K562 (cell line): Measurements from ENCODE around the gene MED28. TPM values are rescaled to one million over a fixed set of nuclear protein-coding genes. Genes with fewer than 3 reads are reported as not detected.

ENCODE experiments used
- ATAC-seq: fragments of 200-7000 bp; cut with Tn5 transposase; 3 replicates; pipeline ENCODE4 v1.9.1; 2020; ENCODE audit warnings: moderate library complexity
- BruUV-seq: library from RNA; stranded (reverse); fragments of 400-500 nt; replicated peaks from 2 replicates; lab custom pipeline; 2021; lab: Mats Ljungman, UMichigan
- CTCF ChIA-PET: fragments of 300-600 bp; formaldehyde crosslinking; extraction: SDS; loops from one replicate; lab custom pipeline; 2021; ENCODE audit warnings: low intra/inter-chr PET ratio; lab: Yijun Ruan, JAX
- POLR2A ChIA-PET: fragments of 300-600, 350-650 bp; sonication (Branson Sonifier 250); formaldehyde crosslinking; extraction: SDS; loops from one replicate; lab custom pipeline; 2021; ENCODE audit warnings: antibody characterized with exemption, inconsistent platforms; lab: Yijun Ruan, JAX
- DNase-seq, 4 experiments: peaks; one replicate each; pipeline versions ENCODE4 v3.0.0 to v3.0.0-alpha.2; 2011 to 2018; ENCODE audit warnings: low spot score in 3 of 4, mixed read lengths in 3 of 4; ENCODE audit errors: extremely low read depth in 1 of 4
- FAIRE-seq: peaks from 2 replicates; lab custom pipeline; 2011; peaks lifted over from hg19 to GRCh38; lab: Jason Lieb, UNC
- H2AFZ ChIP-seq: 2 replicates; pipeline ENCODE4 v1.6.0; 2011; ENCODE audit warnings: low read depth, low read length, control low read depth, inconsistent platforms
- H3K27ac ChIP-seq: fragments of 200-600 bp; 3 replicates; pipeline ENCODE4 v1.8.0; 2011; ENCODE audit warnings: low read depth, mild to moderate bottlenecking, control low read depth, inconsistent platforms, low read length, moderate library complexity, mixed read lengths; ENCODE audit errors: extremely low read depth
- H3K27me3 ChIP-seq, 2 experiments: fragments of 300-600 bp in 1 of 2; 2 replicates in 1 of 2; 3 replicates in 1 of 2; pipeline versions ENCODE4 v1.6.0 to v1.8.0; 2011; ENCODE audit warnings: inconsistent platforms in 2 of 2, low read length in 2 of 2, mild to moderate bottlenecking in 1 of 2, mixed read lengths in 1 of 2, moderate library complexity in 1 of 2; ENCODE audit not compliant: control insufficient read depth in 2 of 2, insufficient read depth in 2 of 2
- H3K36me3 ChIP-seq: fragments of 300-600 bp; 3 replicates; pipeline ENCODE4 v1.8.0; 2011; ENCODE audit warnings: mild to moderate bottlenecking, low read length, inconsistent platforms; ENCODE audit not compliant: control insufficient read depth, insufficient read depth
- H3K4me1 ChIP-seq, 2 experiments: fragments of 200-600 bp in 1 of 2; replicated peaks in 1 of 2; 2 replicates in 1 of 2; 3 replicates in 1 of 2; pipeline versions ENCODE4 v1.5.1 to v1.8.0; 2011; ENCODE audit warnings: inconsistent platforms in 2 of 2, low read length in 2 of 2, mild to moderate bottlenecking in 1 of 2, mixed read lengths in 1 of 2, moderate library complexity in 1 of 2; ENCODE audit not compliant: control insufficient read depth in 2 of 2, insufficient read depth in 2 of 2
- H3K4me2 ChIP-seq: 2 replicates; pipeline ENCODE4 v1.6.1; 2011; ENCODE audit warnings: low read length, control low read depth, inconsistent platforms, mixed read lengths; ENCODE audit not compliant: insufficient read depth
- H3K4me3 ChIP-seq: fragments of 200-600 bp; sonication (generic), shearing (Covaris generic); 2 replicates; pipeline ENCODE4 v1.5.1; 2016; ENCODE audit warnings: control low read depth, inconsistent platforms
- H3K79me2 ChIP-seq: fragments of 200-600 bp; 3 replicates; pipeline ENCODE4 v1.8.0; 2011; ENCODE audit warnings: low read length, inconsistent platforms; ENCODE audit not compliant: control insufficient read depth, insufficient read depth
- H3K9ac ChIP-seq, 2 experiments: 2 replicates each; pipeline versions ENCODE4 v1.6.0 to v1.6.1; 2011; ENCODE audit warnings: low read depth in 2 of 2, low read length in 2 of 2, control low read depth in 1 of 2, inconsistent platforms in 1 of 2, mild to moderate bottlenecking in 1 of 2, mixed read lengths in 1 of 2; ENCODE audit not compliant: insufficient read depth in 1 of 2
- H3K9me1 ChIP-seq: one replicate; pipeline ENCODE4 v1.6.0; 2011; ENCODE audit warnings: inconsistent platforms, mild to moderate bottlenecking, low read length, moderate library complexity; ENCODE audit not compliant: control insufficient read depth, insufficient read depth
- H3K9me3 ChIP-seq: replicated peaks from 2 replicates; pipeline ENCODE4 v1.5.1; 2011; ENCODE audit warnings: low read depth, low read length, inconsistent platforms; ENCODE audit not compliant: control insufficient read depth, insufficient read depth
- H4K20me1 ChIP-seq: replicated peaks from 2 replicates; pipeline ENCODE4 v1.6.1; 2011; ENCODE audit warnings: low read length, inconsistent platforms, mixed read lengths; ENCODE audit not compliant: control insufficient read depth, insufficient read depth
- ARNT ChIP-seq, 2 experiments: fragments of 450-650 bp; IDR thresholded peaks; 2 replicates each; pipeline ENCODE4 v1.6.1; 2016; ENCODE audit warnings: mild to moderate bottlenecking in 1 of 2
- BRD4 ChIP-seq: fragments of 200-600 bp; sonication (generic); IDR thresholded peaks from 2 replicates; pipeline ENCODE4 v1.6.1; 2017; ENCODE audit warnings: inconsistent platforms
- CEBPB ChIP-seq: fragments of 450-650 bp; IDR thresholded peaks from 2 replicates; pipeline ENCODE4 v1.6.1; 2016; ENCODE audit warnings: missing genetic modification characterization, missing compliant biosample characterization
- HOXB6 ChIP-seq: fragments of 250-450 bp; sonication (Bioruptor Pico); IDR thresholded peaks from 2 replicates; pipeline ENCODE4 v1.5.1; 2022; ENCODE audit warnings: mild to moderate bottlenecking, borderline replicate concordance
- PPARD ChIP-seq: fragments of 250-450 bp; sonication (Bioruptor Pico); IDR thresholded peaks from 2 replicates; pipeline ENCODE4 v1.8.0; 2022; ENCODE audit warnings: inconsistent platforms, mild to moderate bottlenecking, moderate library complexity
- SIN3B ChIP-seq: fragments of 450-650 bp; IDR thresholded peaks from 2 replicates; pipeline ENCODE4 v1.6.1; 2017; ENCODE audit warnings: low read depth, mild to moderate bottlenecking, moderate library complexity
- SRSF1 ChIP-seq: fragments of 200-400 bp; formaldehyde crosslinking; IDR thresholded peaks from 2 replicates; pipeline ENCODE4 v1.6.1; 2017; ENCODE audit warnings: mild to moderate bottlenecking, low read depth, low read length, moderate library complexity
- YY1 ChIP-seq, 3 experiments: IDR thresholded peaks; 2 replicates each; pipeline ENCODE4 v1.6.1; 2011; ENCODE audit warnings: low read length in 2 of 3, mild to moderate bottlenecking in 2 of 3, moderate library complexity in 2 of 3, borderline replicate concordance in 1 of 3, control low read depth in 1 of 3, low read depth in 1 of 3; ENCODE audit not compliant: insufficient read depth in 3 of 3, insufficient replicate concordance in 2 of 3, control insufficient read depth in 1 of 3, insufficient read length in 1 of 3; ENCODE audit errors: extremely low read depth in 1 of 3
- ZNF3 ChIP-seq: fragments of 250-450 bp; sonication (Bioruptor Pico); IDR thresholded peaks from 2 replicates; pipeline ENCODE4 v1.5.0; 2021; ENCODE audit warnings: mild to moderate bottlenecking, moderate library complexity
- ZNF384 ChIP-seq: IDR thresholded peaks from 2 replicates; pipeline ENCODE4 v1.6.1; 2012; ENCODE audit warnings: low read depth, low read length, improper control_type of control experiment
- WGBS: fragments of 100-300 bp; shearing (Covaris generic); methylation state at CpG from one replicate; pipeline ENCODE4 v1.1.6; 2016; ENCODE audit warnings: low coverage, mixed read lengths; ENCODE audit not compliant: insufficient coverage; ENCODE audit errors: missing lambda C conversion rate; 5-methylcytosine and 5-hydroxymethylcytosine counted together
- in situ Hi-C: fragments of 300-500 bp; cut with MboI; formaldehyde crosslinking; loops from 4 replicates; pipeline ENCODE4 v1.15.0; 2018; ENCODE audit warnings: inconsistent platforms, mixed read lengths
- intact Hi-C: fragments of 100-400 bp; cut with micrococcal nuclease; formaldehyde crosslinking; loops from 2 replicates; pipeline ENCODE4 v1.14.2; 2022
- polyA plus RNA-seq, 8 experiments: library from polyadenylated mRNA; depleted of rRNA in 4 of 8; stranded (reverse) in 5 of 8; unstranded in 3 of 8; fragments of >200 nt; fragmentation: Nextera tagmentation in 2 of 8; fragmentation: Illumina TruSeq in 1 of 8; extraction: Ambion mirVana in 2 of 8; extraction: Trizol in 1 of 8; gene quantifications; 2 replicates each; pipeline versions ENCODE4 v1.2.1 to v1.2.3, GENCODE V29; 2011 to 2014; ENCODE audit warnings: inconsistent platforms in 1 of 8, missing spikeins in 1 of 8
- total RNA-seq, 7 experiments: library from RNA; depleted of rRNA in 6 of 7; stranded (reverse); fragments of >200 nt in 6 of 7; fragmentation: Illumina TruSeq in 2 of 7; extraction: Trizol in 2 of 7; gene quantifications; 2 replicates each; pipeline versions ENCODE4 v1.2.1 to v1.2.3, GENCODE V29; 2011 to 2021; ENCODE audit warnings: low replicate concordance in 1 of 7
- TF ChIP-seq, protein P1 (sequence below): fragments of 200-800 bp; sonication (Bioruptor generic); IDR thresholded peaks from 2 replicates; pipeline ENCODE4 v1.6.1; 2017; ENCODE audit warnings: missing genetic modification characterization, missing compliant biosample characterization
- TF ChIP-seq, protein P2 (sequence below): sonication (generic); formaldehyde crosslinking; IDR thresholded peaks from 2 replicates; pipeline ENCODE4 v1.8.1; 2022; ENCODE audit warnings: missing genetic modification reagents
- TF ChIP-seq, protein P3 (sequence below): sonication (generic); formaldehyde crosslinking; IDR thresholded peaks from 2 replicates; pipeline ENCODE4 v1.8.0; 2023; ENCODE audit warnings: mild to moderate bottlenecking, missing genetic modification reagents

The MED28 gene
- total and polyA plus RNA-seq, 9 of the 15 experiments (the other 6 are each of a cell fraction or from before 2014, with no cell fraction given), result 15.5 to 93.8 (median 50.5) TPM

DNA sequence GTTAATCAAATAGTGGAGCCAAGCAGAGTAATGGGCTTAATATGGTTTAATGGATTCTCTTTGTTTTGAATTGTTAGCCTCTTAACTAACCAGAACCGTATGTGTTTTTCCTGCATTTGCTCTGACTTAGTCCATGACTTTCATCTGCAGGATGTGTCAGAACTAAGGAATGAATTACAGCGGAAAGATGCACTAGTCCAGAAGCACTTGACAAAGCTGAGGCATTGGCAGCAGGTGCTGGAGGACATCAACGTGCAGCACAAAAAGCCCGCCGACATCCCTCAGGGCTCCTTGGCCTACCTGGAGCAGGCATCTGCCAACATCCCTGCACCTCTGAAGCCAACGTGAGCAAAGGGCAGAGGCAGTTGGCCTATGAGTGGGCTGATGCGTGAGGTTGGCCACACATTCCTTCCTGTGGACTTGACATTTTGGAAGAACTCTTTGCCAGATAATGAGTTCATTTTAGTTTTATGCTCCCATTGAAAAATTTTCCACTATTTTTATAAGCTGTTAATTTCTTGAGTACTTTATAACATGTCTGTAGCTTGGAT lies 9.1 kb downstream of the MED28 start (continued):
- TF ChIP-seq, protein P1, sequence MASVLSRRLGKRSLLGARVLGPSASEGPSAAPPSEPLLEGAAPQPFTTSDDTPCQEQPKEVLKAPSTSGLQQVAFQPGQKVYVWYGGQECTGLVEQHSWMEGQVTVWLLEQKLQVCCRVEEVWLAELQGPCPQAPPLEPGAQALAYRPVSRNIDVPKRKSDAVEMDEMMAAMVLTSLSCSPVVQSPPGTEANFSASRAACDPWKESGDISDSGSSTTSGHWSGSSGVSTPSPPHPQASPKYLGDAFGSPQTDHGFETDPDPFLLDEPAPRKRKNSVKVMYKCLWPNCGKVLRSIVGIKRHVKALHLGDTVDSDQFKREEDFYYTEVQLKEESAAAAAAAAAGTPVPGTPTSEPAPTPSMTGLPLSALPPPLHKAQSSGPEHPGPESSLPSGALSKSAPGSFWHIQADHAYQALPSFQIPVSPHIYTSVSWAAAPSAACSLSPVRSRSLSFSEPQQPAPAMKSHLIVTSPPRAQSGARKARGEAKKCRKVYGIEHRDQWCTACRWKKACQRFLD (CRISPR knock-in tag), result no peak
- TF ChIP-seq PPARD (no peak), CEBPB (no peak), ZNF3 (no peak), SIN3B (no peak)

DNA sequence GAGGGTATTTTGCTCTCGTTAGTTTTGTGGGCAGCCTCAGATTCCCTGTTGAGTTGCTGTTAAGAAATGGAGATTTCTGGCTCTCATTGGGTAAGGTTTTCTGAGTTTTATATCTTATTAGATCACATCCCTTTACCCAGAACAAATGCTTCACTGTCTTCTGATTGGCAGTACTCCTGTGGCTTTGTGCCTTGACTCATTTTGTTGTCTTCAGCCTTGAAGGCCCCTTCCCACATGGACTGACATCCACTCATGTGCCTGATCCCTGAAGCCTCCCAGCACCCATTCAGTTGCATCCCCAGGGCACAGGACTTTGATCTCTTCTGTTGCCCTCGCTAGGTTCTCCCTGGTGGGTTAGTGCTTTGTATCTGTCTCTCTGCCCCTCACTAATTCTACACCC lies 10.4 kb downstream of the MED28 start:
- intact Hi-C loops, result no loop called here
- no TSS peak for BruUV-seq
- CTCF ChIA-PET, result no interaction called here
- TF ChIP-seq HOXB6 (CRISPR knock-in tag), result no peak
- TF ChIP-seq ZNF384, result no peak
- TF ChIP-seq YY1 (IDR thresholded peaks at IDR 0.05; ENCODE audit: borderline replicate concordance in 1 of 3, control insufficient read depth in 1 of 3, extremely low read depth in 1 of 3, insufficient read depth in 3 of 3, insufficient read length in 1 of 3, insufficient replicate concordance in 2 of 3, low read depth in 1 of 3, low read length in 2 of 3), result no peak
- TF ChIP-seq, protein P2, sequence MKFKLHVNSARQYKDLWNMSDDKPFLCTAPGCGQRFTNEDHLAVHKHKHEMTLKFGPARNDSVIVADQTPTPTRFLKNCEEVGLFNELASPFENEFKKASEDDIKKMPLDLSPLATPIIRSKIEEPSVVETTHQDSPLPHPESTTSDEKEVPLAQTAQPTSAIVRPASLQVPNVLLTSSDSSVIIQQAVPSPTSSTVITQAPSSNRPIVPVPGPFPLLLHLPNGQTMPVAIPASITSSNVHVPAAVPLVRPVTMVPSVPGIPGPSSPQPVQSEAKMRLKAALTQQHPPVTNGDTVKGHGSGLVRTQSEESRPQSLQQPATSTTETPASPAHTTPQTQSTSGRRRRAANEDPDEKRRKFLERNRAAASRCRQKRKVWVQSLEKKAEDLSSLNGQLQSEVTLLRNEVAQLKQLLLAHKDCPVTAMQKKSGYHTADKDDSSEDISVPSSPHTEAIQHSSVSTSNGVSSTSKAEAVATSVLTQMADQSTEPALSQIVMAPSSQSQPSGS (CRISPR knock-in tag), result no peak
- no peak for TF ChIP-seq SRSF1
- TF ChIP-seq, protein P3, sequence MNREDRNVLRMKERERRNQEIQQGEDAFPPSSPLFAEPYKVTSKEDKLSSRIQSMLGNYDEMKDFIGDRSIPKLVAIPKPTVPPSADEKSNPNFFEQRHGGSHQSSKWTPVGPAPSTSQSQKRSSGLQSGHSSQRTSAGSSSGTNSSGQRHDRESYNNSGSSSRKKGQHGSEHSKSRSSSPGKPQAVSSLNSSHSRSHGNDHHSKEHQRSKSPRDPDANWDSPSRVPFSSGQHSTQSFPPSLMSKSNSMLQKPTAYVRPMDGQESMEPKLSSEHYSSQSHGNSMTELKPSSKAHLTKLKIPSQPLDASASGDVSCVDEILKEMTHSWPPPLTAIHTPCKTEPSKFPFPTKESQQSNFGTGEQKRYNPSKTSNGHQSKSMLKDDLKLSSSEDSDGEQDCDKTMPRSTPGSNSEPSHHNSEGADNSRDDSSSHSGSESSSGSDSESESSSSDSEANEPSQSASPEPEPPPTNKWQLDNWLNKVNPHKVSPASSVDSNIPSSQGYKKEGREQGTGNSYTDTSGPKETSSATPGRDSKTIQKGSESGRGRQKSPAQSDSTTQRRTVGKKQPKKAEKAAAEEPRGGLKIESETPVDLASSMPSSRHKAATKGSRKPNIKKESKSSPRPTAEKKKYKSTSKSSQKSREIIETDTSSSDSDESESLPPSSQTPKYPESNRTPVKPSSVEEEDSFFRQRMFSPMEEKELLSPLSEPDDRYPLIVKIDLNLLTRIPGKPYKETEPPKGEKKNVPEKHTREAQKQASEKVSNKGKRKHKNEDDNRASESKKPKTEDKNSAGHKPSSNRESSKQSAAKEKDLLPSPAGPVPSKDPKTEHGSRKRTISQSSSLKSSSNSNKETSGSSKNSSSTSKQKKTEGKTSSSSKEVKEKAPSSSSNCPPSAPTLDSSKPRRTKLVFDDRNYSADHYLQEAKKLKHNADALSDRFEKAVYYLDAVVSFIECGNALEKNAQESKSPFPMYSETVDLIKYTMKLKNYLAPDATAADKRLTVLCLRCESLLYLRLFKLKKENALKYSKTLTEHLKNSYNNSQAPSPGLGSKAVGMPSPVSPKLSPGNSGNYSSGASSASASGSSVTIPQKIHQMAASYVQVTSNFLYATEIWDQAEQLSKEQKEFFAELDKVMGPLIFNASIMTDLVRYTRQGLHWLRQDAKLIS (CRISPR knock-in tag), result no peak
- TF ChIP-seq ARNT (IDR thresholded peaks at IDR 0.05), result no peak
- no peak for TF ChIP-seq BRD4

More for the DNA sequence above, 10.4 kb downstream of the MED28 start:
- in situ Hi-C loops, result no loop called here
- Histone ChIP-seq H3K9me3 (no peaks in the 10 kb centered on the region), H4K20me1 (no peaks in the 10 kb centered on the region), H3K36me3 (peaks cover 99% of the 10 kb centered on the region; the same call in 2 of the 3 replicates), H3K27ac (no peak overlapping the region), H2AFZ (no peak overlapping the region), H3K4me2 (no peak overlapping the region), H3K79me2 (peaks cover under 1% of the 10 kb centered on the region; the same call in 1 of the 3 replicates), H3K9me1 (no peaks in the 10 kb centered on the region), H3K27me3 (no peaks in the 10 kb centered on the region), H3K4me3 (no peak overlapping the region), H3K9ac (no peak overlapping the region), H3K4me1 (no peaks in the 10 kb centered on the region; a peak in 1 of 5 replicates)
- FAIRE-seq, result no peak
- DNase-seq, result no peak
- ATAC-seq, result no peak
- 71% methylated on average over 2 of the region's 2 CpGs for WGBS
- POLR2A ChIA-PET, result no interaction called here
